ENCODE measurements around the gene ST3GAL3. TPM values are rescaled to one million over a fixed set of nuclear protein-coding genes. Genes with fewer than 3 reads are reported as not detected.

ST3GAL3 gene
- total and polyA plus RNA-seq, 7 donors, result 7.2 to 31.4 (median 21.3) TPM

GRCh38 chr1:43814401-43814800 is 107.1 kb downstream of the ST3GAL3 start:
- WGBS, 2 donors, result 78 to 94% methylated on average over 2 of the region's 2 CpGs
- H3K27ac ChIP-seq, result no peak overlapping the region
- intact Hi-C loops (cut with DNase I), result no loop called here
- H3K9me3 ChIP-seq, result peaks cover 0 to under 1% (median 0%) of the 10 kb centered on the region in 4 donors
- no peak overlapping the region for H3K4me3 ChIP-seq
- no peak for DNase-seq
- H3K4me1 ChIP-seq, result no peaks in the 10 kb centered on the region
- H3K36me3 ChIP-seq, result peaks cover 0 to 30% (median 9%) of the 10 kb centered on the region in 4 donors
- TF ChIP-seq EP300 (IDR thresholded peaks at IDR 0.05) (no peak), POLR2AphosphoS5 (IDR thresholded peaks at IDR 0.05) (no peak), POLR2A (IDR thresholded peaks at IDR 0.05) (no peak), CTCF (IDR thresholded peaks at IDR 0.05) (no peak)
- H3K27me3 ChIP-seq, result no peaks in the 10 kb centered on the region

GRCh38 chr1:43817304-43817939 is 110.1 kb downstream of the ST3GAL3 start:
- peaks cover 0 to 35% (median 9%) of the 10 kb centered on the region in 4 donors for H3K36me3 ChIP-seq

GRCh38 chr1:43818691-43819090 is 111.4 kb downstream of the ST3GAL3 start:
- no peak overlapping the region for H3K27ac ChIP-seq
- no peak overlapping the region for H3K4me3 ChIP-seq
- no peak for DNase-seq
- intact Hi-C loops (cut with DNase I), result no loop called here
- no peaks in the 10 kb centered on the region for H3K27me3 ChIP-seq
- WGBS, 2 donors, result 97 to 100% methylated on average over 1 of the region's 1 CpG
- peaks cover 0 to 21% (median 10%) of the 10 kb centered on the region in 4 donors for H3K4me1 ChIP-seq
- H3K9me3 ChIP-seq, result no peaks in the 10 kb centered on the region
- TF ChIP-seq EP300 (IDR thresholded peaks at IDR 0.05) (no peak), POLR2A (IDR thresholded peaks at IDR 0.05) (no peak), CTCF (IDR thresholded peaks at IDR 0.05) (no peak), POLR2AphosphoS5 (IDR thresholded peaks at IDR 0.05) (no peak)
- peaks cover 0 to 35% (median 9%) of the 10 kb centered on the region in 4 donors for H3K36me3 ChIP-seq

More at GRCh38 chr1:43817304-43817939, 110.1 kb downstream of the ST3GAL3 start:
- TF ChIP-seq EP300 (IDR thresholded peaks at IDR 0.05), result no peak
- TF ChIP-seq POLR2A (IDR thresholded peaks at IDR 0.05), result no peak
- TF ChIP-seq POLR2AphosphoS5 (IDR thresholded peaks at IDR 0.05), result no peak
- TF ChIP-seq CTCF (IDR thresholded peaks at IDR 0.05), result no peak
- DNase-seq, result no peak
- Histone ChIP-seq H3K4me1 (peaks cover 0 to 13% (median 8%) of the 10 kb centered on the region in 4 donors), H3K27me3 (no peaks in the 10 kb centered on the region), H3K4me3 (no peak overlapping the region), H3K9me3 (no peaks in the 10 kb centered on the region), H3K27ac (no peak overlapping the region)
- intact Hi-C loops (cut with DNase I), result no loop called here

- peaks cover 0 to 24% (median 11%) of the 10 kb centered on the region in 4 donors for H3K4me1 ChIP-seq
- no peak for DNase-seq
Observed at GRCh38 chr1:43819357-43819756, 112.0 kb downstream of the ST3GAL3 start.

More at GRCh38 chr1:43819357-43819756, 112.0 kb downstream of the ST3GAL3 start:
- Histone ChIP-seq H3K36me3 (peaks cover 0 to 35% (median 9%) of the 10 kb centered on the region in 4 donors), H3K27ac (no peak overlapping the region), H3K4me3 (no peak overlapping the region), H3K9me3 (no peaks in the 10 kb centered on the region), H3K27me3 (no peaks in the 10 kb centered on the region)
- TF ChIP-seq POLR2AphosphoS5 (IDR thresholded peaks at IDR 0.05), result no peak
- TF ChIP-seq EP300 (IDR thresholded peaks at IDR 0.05), result no peak
- no peak for TF ChIP-seq CTCF (IDR thresholded peaks at IDR 0.05)
- TF ChIP-seq POLR2A (IDR thresholded peaks at IDR 0.05), result no peak
- intact Hi-C loops (cut with DNase I), result no loop called here
- 52 to 84% methylated on average over 4 of the region's 4 CpGs for WGBS, 2 donors
